RPMI7951 (cell line): ENCODE measurements around the gene CUBN. TPM values are rescaled to one million over a fixed set of nuclear protein-coding genes. Genes with fewer than 3 reads are reported as not detected.
A peak's percentile ranks its signal among the peaks of the same experiment; 100 is the strongest.

Experiments used
- DNase-seq: peaks from one replicate; pipeline ENCODE4 v3.0.0-alpha.2; 2012; ENCODE audit warnings: low read depth
- total RNA-seq: library from RNA; depleted of rRNA; stranded (reverse); fragments of >200 nt; shearing (Covaris generic); gene quantifications from 2 replicates; pipeline ENCODE4 v1.2.3, GENCODE V29; 2014

The CUBN gene
- total RNA-seq, 1 experiment from 2014 or later, result 2.9 TPM

DNA sequence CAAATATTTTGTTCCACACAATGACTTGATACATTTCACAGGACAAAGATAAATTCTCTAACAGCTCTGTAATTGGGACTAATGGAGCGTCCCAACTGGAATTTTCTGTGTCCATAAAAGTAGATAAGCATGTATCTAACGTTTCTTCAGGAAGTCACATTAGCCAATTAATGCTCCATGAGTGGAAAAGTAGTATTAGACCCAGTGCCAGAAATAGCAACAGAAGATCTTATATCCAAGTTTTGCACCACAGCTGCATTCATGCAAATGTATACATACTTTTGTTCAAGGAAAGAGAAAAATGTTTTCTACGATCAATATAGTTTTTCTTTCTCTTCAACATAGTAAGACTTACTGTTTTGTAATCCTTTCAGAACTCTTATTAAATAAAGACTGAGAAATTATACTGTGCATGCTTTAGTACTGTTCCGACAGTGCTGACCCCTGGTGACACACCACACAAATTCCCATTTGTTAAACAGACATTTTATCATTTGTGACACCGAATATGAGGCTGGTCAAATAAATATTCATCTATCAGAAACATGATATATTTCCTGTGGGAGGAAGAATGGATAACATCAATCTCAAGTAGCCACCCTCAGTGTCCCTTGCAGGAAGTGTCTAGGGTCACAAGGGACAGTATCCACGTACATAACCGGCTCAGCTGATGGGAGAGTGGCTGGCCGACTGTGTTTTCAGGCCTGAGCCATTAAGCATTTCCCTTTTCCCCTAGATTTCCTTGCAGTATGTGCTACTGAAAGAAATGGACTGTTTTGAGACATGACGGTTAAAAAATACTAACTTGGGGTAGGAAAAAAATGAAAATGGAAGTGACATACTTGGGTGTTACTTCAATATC, 210.3 kb downstream of the CUBN start:
- DNase-seq, result peak; percentile 24

DNA sequence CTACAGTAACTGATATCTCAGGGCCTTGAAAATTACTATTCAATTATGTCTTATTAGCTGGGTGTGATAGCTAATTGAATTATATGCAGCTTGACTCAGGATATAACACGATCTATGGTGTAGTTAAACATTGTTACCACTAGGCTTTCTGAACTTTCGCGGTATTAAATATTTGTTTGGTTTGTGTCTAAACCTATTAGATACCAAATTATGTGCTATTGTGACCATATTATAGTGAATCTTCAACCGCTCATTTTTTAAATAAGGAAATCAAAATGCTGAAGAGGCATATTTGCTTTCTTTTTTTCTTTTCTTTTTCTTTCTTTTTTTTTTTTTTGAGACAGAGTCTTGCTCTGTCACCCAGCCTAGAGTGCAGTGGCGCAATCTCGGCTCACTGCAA, 213.1 kb downstream of the CUBN start:
- DNase-seq, result no peak

DNA sequence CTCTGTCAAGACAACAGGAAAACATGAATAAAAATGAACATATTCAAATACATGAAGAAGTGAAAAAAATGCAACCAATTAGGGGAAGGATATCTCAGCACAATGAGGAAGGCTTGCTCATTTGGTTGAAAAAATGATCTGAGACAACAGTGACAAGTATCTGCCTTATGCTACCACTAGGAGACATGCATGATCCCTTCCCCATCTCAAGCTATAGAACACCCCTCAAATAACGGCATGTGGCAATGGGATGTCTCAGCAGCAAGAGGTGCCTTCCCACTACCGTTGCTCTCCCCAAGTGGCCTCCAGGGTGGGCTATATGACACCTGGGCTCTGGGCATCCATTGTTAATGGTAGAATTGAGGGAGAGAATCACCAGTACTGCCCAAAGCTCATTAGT, 214.3 kb downstream of the CUBN start:
- no peak for DNase-seq

DNA sequence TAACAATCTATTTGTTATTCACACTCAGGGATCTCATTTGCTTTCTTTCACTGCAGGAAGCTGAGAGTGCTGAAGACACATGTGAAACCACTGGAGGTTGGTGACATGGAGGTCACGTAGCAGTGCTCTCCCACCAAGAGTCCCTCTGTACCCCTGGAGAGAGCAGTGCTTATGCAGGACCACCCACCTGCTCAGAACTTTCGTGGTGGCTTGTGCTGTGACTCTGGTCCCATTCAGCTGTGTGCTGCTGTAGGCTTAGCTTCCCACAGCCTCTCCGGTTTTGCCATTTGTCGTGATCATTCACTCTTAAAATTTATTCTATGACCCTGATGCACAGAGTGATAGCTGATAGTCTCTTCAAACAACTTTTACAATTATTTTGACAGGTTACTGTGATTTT, 216.3 kb downstream of the CUBN start:
- DNase-seq, result no peak

DNA sequence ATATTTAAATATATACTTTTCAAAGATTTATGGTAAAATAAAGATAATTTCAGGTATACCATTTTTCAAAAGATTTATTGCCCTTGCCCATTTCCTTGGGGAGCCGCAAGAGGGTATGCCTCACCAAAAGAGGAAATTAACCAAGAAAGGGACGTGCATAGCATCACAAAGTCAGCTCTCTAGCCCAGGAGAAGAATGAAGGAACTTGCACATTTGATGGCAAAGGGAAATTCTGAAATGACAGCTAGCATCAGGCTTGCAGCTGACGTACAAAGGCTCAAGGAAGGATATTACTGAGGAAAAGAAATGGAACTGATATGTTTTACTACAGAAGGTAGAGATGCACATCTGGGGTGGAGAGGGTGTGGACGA, 218.8 kb downstream of the CUBN start:
- no peak for DNase-seq

DNA sequence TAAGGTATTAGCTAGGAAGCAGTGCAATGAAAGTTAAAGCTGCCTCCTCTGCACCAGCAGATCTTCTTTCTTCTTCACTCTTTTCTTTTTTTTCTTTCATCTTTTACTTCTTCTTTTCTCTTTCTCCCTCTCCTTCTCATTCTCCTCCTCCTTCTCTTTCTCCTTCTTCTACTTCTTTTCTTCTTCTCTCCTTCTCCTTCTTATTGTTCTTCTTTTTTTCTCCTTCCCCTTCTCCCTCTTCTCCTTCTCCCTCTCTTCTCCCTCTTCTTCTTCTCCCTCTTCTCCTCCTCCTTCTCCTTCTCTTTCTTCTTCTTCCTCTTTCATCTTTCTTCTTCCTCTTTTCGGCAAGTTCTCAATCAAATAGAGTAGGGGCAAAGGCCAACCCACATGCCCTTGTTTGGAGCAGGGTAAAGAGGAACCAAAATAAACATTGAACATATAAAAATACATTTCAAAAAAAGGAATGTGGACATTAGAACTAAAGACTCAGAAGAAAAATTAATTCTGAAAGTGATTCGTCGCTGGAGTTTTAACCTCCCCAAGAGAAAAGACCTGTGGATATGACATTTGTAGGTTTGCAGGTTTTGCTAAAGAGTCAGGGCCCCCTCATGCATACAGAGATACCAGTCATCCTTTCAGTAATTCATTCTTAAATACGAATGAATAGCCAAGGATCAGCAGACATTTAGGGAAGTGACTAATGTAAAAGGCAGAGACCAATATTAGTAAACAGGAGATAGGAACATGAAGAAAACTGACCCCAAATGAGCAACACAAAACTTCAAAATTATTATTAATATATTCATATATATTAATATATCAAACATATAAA, 219.4 kb downstream of the CUBN start:
- DNase-seq, result no peak

DNA sequence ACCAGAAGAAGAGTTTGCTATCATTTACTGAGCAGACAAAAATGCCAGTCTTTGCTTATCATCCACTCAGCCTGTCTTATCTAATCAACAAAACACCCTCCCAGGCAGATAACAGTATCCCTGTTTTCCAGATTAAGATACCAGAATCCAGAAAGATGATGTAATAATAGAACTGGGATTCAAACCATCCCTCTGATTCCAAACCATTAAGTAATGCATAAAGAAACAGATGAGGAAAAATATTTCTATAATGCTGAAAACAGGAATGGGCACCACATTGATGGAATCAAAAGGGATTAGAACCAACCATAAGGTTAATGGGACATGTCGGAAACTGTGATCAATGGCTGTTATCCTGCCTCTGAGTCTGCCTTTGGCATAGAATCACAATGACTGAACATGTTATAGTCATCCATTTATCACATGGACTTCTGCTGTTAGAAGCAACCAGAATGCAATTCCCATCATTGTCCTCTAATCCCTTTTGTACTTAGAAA, 220.3 kb downstream of the CUBN start:
- no peak for DNase-seq

DNA sequence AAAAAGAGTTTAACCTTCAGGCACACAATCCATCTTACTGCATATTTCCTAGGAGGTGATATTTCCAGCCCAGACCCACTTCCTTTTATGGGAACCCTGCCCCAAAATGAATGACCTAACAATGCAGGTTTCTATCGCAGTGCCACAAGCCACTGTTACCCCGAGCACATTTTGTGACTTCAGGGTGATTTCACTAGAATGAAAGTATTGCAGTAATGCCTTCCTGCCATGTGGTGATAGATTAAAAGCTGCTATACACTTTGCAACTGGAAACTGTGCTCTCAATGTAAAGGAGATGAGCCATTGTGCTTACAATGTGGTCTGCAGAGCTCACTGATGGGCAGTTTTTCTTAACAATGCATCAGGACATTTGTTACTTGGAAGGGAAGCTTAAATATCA, 221.9 kb downstream of the CUBN start:
- DNase-seq, result no peak

DNA sequence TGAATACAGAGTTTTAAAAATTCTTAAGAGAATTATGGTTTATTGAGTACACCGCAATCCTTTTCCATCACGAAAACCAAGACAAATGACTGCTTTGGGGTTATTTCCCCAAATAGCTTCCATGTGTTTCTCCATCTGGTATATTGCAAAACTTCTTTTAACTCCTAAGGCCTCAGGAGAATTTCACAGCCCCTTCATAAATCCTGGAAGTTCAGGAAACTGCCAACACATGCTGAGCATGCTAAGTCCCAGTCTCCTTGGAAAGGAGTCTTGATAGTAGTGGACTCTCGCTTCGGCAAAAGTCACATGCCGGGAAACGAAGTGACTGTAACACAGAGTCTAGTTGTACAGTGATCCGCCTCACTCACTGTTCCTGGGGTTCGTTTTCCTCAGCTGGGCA, 224.3 kb downstream of the CUBN start:
- peak; percentile 92 for DNase-seq

DNA sequence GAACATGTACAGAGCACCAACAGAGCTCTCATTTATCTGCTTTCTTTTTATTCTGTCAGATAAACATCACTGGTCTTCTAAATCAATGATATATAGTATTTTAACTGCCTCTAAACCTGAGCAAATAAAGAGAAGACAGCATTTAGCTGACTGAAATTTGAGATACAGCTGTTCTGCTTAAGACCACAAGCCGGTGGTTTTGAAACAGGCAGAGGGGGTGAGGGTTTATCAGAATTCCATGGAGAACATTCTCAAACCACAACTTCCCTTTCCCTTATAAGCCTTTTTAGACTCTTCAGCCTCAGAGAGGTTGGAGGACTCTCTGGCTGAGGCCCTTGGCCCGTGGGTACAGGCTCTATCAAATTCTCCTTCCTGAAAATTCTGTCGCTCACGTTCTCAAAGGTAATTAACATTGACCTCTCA, 225.0 kb downstream of the CUBN start:
- DNase-seq, result peak; percentile 95

DNA sequence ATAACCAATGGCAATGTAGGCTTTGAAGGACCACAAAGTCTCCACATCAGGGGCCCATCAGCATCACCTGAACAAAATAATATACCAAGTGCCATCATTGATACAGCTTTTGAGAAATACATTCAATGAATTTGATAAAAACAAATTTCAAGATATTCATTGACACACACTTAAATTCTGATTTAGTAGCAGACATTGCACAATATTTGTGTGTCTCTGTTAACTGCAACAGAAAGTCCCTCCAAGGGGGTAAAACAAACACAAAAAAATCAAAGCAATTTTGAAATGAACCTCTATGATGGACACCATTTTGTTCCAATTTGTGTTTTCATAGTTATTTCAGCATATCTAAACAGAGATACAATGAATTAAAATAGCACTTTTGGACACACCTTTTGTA, 225.6 kb downstream of the CUBN start:
- DNase-seq, result no peak

DNA sequence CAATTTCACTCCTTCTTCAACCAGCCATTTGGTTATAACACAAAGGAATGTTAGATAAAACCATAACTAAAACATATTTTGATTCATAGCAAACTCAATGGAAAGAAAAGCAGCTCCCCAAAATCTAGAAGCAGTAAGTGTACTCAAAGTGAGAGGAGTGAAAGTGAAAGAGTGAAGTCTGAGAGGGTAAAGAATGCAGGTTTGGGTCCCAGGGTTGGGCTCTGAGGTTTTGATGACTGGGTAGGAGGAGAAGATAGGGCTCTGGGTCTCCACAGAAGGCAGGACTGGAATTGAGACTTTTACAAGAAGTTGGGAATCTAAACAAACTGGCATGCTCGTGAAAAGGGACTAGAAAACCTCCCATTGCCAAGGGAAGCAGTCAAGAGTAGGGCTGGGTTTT, 227.0 kb downstream of the CUBN start:
- peak; percentile 44 for DNase-seq

DNA sequence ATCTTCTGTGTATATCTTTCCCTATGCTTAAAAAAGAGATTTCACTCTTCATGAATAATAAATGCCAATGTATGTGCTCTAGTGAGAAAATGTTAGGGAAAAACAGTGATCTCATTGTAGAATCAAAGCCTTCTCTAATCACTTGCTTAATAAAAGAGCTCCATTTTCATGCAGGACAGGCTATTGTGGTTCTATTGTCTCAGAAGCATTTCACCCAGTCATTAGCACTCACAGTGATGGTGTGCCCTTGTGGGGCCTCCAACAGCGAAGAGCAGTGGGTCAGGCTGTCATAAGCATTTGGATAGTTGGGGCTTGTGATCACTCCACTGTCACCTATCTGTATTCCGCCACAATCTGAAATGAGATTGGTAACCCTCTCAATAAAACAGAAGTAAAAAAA, 228.5 kb downstream of the CUBN start:
- no peak for DNase-seq

DNA sequence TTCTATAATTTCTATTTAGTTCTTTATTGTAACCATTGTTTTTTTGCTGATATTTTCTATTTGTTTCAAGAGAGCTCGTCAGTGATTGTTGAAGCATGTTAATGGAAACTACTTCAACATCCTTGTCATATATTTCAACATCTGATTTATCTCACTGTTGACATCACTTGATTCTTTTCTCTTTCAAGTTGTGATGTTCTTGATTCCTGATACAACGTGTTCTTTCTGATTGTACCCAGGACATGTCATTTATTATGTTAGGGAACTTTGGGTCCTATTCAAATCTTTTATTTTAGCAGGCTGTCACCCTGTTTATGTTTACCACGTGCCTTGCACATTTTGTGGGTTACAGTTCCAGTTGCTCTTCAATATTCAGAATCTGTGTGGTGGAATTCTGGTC, 232.6 kb downstream of the CUBN start:
- no peak for DNase-seq

DNA sequence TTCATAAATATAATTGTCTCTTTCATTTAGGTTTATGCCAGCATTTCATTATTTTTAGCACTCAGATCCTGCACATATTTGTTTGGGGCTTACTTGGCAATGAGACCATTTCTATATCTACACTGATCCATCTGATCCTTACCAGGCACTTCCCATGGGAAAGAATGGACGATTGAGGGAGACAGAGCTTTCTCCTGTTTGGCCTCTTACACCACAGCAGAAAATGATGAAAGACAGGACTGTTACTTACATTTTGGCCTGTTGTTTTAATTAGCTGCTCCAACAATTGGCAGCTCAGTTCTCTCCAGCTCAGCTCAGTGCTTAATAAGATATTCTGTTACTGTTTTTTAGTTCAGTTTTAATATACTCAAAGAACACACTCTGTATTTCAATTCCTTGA, 234.8 kb downstream of the CUBN start:
- DNase-seq, result peak; percentile 48

DNA sequence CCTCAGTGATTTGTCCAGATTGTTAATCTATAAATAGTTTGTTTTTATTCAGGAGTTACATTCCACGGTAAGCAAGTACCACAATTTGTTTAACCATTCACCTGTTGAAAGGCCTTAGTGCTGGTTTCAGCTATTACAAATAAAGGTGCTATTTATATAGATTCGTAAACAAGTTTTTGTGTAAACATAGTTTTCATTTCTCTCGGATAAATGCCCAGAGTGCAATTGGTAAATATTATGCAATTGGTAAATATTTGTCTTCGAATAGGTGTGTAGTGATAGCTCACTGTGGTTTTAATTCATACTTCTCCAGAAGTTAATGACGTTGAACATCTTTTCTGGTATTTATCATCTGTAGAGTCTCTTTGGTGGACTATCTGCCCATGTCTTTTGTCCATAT, 235.9 kb downstream of the CUBN start:
- no peak for DNase-seq

DNA sequence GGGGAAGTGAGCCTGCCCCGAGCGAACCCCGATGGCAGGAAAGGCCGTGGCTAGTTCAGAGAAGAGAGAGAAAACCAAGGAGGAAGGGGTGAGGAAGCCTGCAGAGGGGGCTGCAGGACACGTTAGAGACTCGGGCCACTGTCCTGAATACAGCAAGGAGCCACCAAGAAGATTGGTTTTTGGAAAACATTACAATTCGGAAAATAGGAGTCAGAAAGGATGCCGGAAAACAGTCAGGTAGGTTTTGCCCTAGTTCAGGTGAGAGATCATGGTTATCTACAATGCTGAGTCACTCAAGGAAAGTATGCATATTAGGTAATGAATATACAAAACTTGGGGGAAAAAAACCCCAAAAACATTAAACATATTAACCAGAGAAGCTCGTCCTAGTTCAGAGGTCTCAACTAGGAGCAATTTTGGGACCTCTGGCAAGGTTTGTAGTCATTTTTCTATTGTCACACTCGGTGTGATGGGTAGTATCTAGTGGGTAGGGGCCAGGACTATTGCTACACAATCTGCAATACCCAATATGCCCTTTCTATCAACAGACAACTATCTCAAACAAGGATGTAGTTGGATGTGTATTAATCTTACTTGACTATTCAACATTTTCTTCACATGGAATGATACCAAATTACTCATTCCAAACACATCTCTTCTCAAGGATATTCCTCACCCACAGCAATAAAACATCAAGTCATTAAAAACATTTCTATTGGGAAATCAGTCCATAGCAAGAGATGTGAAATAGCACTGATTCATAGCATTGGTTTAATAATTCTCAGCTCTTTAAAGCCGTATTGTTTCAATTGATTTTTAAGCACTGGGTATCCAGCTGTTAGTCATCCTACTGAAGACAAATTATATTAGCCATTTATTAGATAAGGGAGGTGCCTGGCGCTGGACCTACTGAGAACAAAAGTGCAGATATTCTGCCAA, 238.0 kb downstream of the CUBN start:
- DNase-seq, result no peak

DNA sequence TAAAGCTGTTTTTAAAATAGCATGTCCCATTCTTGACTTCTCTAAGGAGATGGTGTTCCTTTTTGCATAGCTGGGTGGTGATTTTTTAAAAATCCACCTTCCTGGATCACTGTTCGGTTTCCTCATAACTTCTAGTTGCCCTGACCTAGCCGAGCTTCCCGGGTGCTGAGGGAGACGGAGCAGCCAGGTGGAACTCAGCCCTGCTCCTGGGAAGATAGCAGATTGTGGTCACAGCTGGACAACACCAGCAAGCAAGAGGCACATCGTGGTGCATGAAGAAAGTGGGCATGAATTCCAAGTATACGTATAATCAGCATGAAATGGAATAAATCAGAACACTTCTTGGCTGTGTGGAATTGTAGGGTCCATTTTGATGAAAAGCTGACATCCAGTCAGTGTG, 238.9 kb downstream of the CUBN start:
- DNase-seq, result no peak

DNA sequence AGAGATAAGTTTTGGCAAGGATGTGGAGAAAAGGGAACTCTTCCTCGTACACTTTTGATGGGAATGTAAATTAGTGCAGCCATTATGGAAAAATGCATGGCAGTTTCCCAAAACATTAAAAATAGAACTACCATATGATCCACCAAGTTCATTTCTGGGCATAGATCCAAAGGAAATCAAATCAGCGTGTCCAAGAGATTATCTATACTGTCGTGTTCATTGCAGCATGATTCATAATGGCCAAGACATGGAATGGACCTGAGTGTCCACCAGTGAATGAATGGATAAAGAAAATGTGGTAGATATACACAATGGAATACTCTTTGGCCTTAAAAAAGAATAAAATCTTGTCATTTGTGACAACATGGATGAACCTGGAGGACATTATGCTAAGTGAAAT, 242.0 kb downstream of the CUBN start:
- DNase-seq, result peak; percentile 84

DNA sequence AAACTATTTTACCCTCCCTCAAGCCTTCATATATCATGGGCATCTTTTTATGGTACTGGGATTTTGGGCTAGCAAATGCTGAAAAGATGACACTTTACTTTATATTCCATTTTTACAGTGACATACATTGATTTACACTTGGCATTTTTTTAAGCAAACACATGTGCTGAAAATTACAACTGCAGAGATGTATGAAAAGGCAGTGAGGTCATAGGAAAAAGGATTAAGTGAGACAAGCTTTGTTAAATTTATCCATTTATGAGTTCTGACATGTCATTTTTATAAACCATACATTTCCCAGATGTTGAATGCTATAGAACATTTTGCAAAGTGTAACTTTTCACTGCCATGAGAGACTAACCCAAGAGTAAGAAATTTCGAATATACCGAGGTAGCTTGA, 243.6 kb downstream of the CUBN start:
- DNase-seq, result no peak

DNA sequence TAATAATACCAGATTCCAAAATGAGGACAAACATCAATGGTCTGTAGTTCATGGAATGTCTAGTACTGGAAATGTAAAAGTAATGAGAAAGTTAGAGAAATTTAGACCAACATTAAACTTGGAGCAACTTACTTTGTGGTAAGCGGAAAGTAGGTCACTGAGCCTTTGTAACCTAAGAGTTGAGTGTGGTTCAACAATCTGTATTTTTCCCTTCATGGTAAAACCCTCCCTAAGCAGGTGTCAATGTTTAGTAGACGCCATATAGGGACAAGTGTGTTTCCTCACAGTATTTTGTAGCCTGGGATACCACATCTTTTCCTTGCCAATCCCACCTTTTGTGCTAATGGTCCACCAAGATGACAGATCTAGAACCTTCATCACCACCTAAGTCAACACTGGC, 245.1 kb downstream of the CUBN start:
- no peak for DNase-seq

DNA sequence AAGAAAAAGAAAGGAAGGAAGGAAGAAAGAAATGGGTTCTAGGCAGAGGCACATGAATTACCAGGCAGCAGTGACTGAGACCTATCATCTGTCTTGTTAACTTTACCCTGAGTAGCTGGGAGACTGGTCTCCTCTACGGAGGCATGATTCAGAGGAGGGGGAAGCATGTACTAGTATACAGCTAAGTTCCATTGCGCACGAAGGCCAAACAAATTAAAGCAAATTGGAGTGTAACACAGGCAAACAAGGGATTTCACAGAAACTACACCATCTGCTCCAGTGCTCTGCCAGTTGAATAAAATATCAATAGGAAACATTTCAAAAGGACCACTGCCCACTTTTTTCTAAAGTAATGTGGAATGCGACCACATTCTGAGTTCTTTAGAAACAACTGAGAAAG, 246.5 kb downstream of the CUBN start:
- DNase-seq, result no peak
